Choroid plexus epithelial cell (primary cell): ENCODE results near the gene FAM78A.

Experiments used
- DNase-seq: peaks from one replicate; pipeline ENCODE4 v3.0.0-alpha.2; 2010; ENCODE audit warnings: low read depth
- H3K4me3 ChIP-seq: 2 replicates; pipeline ENCODE4 v1.5.1; 2011; ENCODE audit warnings: low read depth, mild to moderate bottlenecking, control low read depth, low read length, moderate library complexity
- CTCF ChIP-seq: conservative IDR thresholded peaks from 2 replicates; pipeline ENCODE4 v1.5.1; 2011; ENCODE audit warnings: low read depth, mild to moderate bottlenecking, control low read depth, inconsistent platforms, low read length, moderate library complexity

FAM78A gene

GRCh38 chr9:131300444-131300843, 24.1 kb upstream of the FAM78A start:
- no peak for DNase-seq
- H3K4me3 ChIP-seq = no peak overlapping the region
- TF ChIP-seq CTCF = no peak

GRCh38 chr9:131299961-131300347, 23.6 kb upstream of the FAM78A start:
- no peak for DNase-seq
- TF ChIP-seq CTCF = no peak
- H3K4me3 ChIP-seq = no peak overlapping the region

GRCh38 chr9:131299346-131299960, 23.1 kb upstream of the FAM78A start:
- no peak for DNase-seq
- TF ChIP-seq CTCF = no peak
- H3K4me3 ChIP-seq = no peak overlapping the region

GRCh38 chr9:131298816-131299215, 22.5 kb upstream of the FAM78A start:
- DNase-seq = no peak
- TF ChIP-seq CTCF = no peak
- H3K4me3 ChIP-seq = no peak overlapping the region

- no peak for DNase-seq
- no peak for TF ChIP-seq CTCF
- no peak overlapping the region for H3K4me3 ChIP-seq
These were observed 22.0 kb upstream of the FAM78A start for GRCh38 chr9:131298341-131298740.

GRCh38 chr9:131297903-131298302, 21.6 kb upstream of the FAM78A start:
- TF ChIP-seq CTCF = no peak
- no peak overlapping the region for H3K4me3 ChIP-seq
- DNase-seq = no peak

- no peak for TF ChIP-seq CTCF
- DNase-seq = no peak
- no peak overlapping the region for H3K4me3 ChIP-seq
These were observed 20.7 kb upstream of the FAM78A start for GRCh38 chr9:131296906-131297500.
